Left lung (tissue), 10 donors: ENCODE results near the gene BAG1. TPM values are rescaled to one million over a fixed set of nuclear protein-coding genes. Genes with fewer than 3 reads are reported as not detected.

ENCODE experiments used
- ATAC-seq: fragments of 200-7000 bp; cut with Tn5 transposase; one replicate; pipeline ENCODE4 v1.9.1; 2020; ENCODE audit warnings: moderate library complexity
- DNase-seq, 4 donors: peaks; one replicate each; pipeline ENCODE4 v3.0.0-alpha.2; 2013 to 2020
- H3K27ac ChIP-seq, 2 donors: fragments of 200-600 bp; sonication (generic) in 1 of 2; one replicate each; pipeline versions ENCODE4 v1.5.0 to v1.8.0; 2020 to 2021
- H3K27me3 ChIP-seq, 2 donors: fragments of 200-600 bp; sonication (generic) in 1 of 2; one replicate each; pipeline versions ENCODE4 v1.5.0 to v1.8.0; 2020 to 2021
- H3K36me3 ChIP-seq, 2 donors: fragments of 200-600 bp; sonication (generic) in 1 of 2; one replicate each; pipeline versions ENCODE4 v1.5.0 to v1.8.0; 2020 to 2021
- H3K4me1 ChIP-seq, 2 donors: fragments of 200-600 bp; one replicate each; pipeline ENCODE4 v1.8.0; 2021
- H3K4me3 ChIP-seq, 2 donors: fragments of 200-600 bp; sonication (generic) in 1 of 2; one replicate each; pipeline versions ENCODE4 v1.5.0 to v1.8.0; 2020 to 2021; ENCODE audit warnings: mild to moderate bottlenecking in 1 of 2
- H3K9me3 ChIP-seq, 2 donors: fragments of 200-600 bp; sonication (generic) in 1 of 2; one replicate each; pipeline versions ENCODE4 v1.5.0 to v1.8.0; 2020 to 2021
- intact Hi-C, 2 donors: fragments of 100-400 bp; cut with DNase I; formaldehyde crosslinking; loops; one replicate each; pipeline versions ENCODE4 v1.11.2 to v1.14.2; 2022
- polyA plus RNA-seq, 6 donors: library from polyadenylated mRNA; unstranded; fragments of 120-200 nt; gene quantifications; one replicate each; pipeline ENCODE4 v1.2.1, GENCODE V29; 2013; ENCODE audit not compliant: insufficient read length in 6 of 6
- total RNA-seq, 2 donors: library from RNA; stranded (reverse); fragmentation: NEBNext Ultra II Directional; extraction: Animal tissue kit (Norgen Biotek cat#: 25700); gene quantifications; one replicate each; pipeline ENCODE4 v1.2.1, GENCODE V29; 2021
- TF ChIP-seq, protein P1 (sequence below), 2 donors: fragments of 200-600 bp; sonication (generic) in 1 of 2; IDR thresholded peaks; one replicate each; pipeline versions ENCODE4 v1.5.0 to v1.8.0; 2021; ENCODE audit warnings: antibody characterized with exemption in 2 of 2
- donor health status: DM: no; HTN: yes; CAD: no.
- donor health status: DM: no; HTN: no; CAD: no.

BAG1 gene
- total and polyA plus RNA-seq, 8 donors: 52.3 to 111 (median 58.1) TPM

DNA sequence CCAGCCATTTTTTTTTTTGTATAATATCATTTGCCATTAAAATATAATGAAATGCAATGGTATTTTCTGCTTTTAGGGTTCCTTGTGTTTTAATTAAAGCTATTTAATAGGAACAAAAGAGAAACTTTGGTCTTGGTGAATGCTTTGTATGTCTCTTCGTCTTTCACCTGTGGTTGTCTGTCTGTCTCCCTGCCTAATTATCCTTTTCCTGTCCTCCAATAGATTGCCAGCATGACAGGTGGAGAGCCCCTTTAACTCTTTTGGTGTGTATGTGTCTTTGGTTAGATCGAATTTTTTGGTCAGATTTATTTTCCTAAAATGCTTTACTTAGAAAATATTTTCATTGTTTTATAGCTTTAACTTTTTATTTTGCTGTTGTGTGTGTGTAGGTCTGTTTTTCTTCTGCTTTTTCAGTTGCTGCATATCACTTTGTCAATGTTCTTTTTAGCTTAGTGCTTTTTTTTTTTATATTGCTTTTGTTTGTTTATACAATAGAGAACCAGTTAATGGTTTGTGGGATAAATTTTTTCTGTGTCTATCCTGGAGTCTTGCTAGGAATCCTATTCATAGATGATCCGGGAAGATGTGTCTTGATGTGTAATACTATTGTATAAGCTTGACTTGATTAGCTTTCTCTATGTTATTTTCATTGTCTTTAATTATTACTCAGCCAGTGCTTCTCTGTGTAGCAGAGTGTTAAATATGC lies 8.9 kb upstream of the BAG1 start:
- intact Hi-C loops: no loop called here
- Histone ChIP-seq H3K4me1 (no peaks in the 10 kb centered on the region), H3K36me3 (peaks cover 0 to 99% of the 10 kb centered on the region in 2 donors), H3K9me3 (no peaks in the 10 kb centered on the region), H3K27me3 (no peaks in the 10 kb centered on the region), H3K27ac (no peak overlapping the region), H3K4me3 (no peak overlapping the region)
- TF ChIP-seq, protein P1, sequence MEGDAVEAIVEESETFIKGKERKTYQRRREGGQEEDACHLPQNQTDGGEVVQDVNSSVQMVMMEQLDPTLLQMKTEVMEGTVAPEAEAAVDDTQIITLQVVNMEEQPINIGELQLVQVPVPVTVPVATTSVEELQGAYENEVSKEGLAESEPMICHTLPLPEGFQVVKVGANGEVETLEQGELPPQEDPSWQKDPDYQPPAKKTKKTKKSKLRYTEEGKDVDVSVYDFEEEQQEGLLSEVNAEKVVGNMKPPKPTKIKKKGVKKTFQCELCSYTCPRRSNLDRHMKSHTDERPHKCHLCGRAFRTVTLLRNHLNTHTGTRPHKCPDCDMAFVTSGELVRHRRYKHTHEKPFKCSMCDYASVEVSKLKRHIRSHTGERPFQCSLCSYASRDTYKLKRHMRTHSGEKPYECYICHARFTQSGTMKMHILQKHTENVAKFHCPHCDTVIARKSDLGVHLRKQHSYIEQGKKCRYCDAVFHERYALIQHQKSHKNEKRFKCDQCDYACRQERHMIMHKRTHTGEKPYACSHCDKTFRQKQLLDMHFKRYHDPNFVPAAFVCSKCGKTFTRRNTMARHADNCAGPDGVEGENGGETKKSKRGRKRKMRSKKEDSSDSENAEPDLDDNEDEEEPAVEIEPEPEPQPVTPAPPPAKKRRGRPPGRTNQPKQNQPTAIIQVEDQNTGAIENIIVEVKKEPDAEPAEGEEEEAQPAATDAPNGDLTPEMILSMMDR (IDR thresholded peaks at IDR 0.05): no peak
- ATAC-seq: no peak
- no peak for DNase-seq

DNA sequence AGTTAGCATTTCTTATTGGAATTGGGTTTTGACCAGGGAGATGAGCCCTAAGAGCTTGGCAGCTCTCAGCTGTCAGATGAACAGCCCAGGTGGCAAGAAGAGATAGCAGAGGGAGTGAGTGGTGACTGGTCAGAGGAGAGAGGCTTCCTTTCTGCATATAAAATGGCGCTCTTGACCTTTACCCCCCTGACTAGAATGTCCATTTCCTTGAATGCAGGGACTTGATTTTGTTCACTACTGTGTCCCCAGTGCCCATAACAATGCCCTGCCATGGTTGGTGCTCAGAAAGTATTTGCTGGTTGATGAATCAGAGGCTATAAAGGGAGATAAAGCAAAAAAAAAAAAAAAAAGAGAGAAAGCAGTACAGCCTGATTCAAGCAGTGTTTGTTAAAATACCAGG lies 7.6 kb upstream of the BAG1 start:
- Histone ChIP-seq H3K4me3 (no peak overlapping the region), H3K4me1 (peaks cover 0 to 7% of the 10 kb centered on the region in 2 donors), H3K27ac (no peak overlapping the region), H3K9me3 (no peaks in the 10 kb centered on the region), H3K27me3 (no peaks in the 10 kb centered on the region), H3K36me3 (peaks cover 0 to 99% of the 10 kb centered on the region in 2 donors)
- intact Hi-C loops: no loop called here
- DNase-seq (no peak), ATAC-seq (no peak)
- TF ChIP-seq, protein P1 (IDR thresholded peaks at IDR 0.05): no peak

DNA sequence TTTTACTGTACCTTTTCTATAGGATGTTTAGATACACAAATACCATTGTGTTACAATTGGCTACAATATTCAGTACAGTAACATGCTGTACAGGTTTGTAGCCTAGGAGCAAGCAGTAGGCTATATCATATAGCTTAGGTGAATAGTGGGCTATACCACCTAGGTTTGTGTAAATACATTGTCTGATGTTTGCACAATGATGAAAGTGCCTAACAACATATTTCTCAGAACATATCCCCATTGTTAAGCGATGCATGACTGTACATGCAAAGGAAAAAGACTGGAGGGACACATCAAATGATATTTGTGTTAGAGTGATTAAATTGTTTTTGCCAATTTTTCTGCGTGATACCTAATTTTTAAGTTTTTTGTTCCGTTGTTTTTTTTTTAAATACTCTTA lies 5.6 kb upstream of the BAG1 start:
- H3K9me3 ChIP-seq: no peaks in the 10 kb centered on the region
- H3K36me3 ChIP-seq: peaks cover 0 to 92% of the 10 kb centered on the region in 2 donors
- H3K4me1 ChIP-seq: peaks cover 4 to 26% of the 10 kb centered on the region in 2 donors
- H3K27me3 ChIP-seq: no peaks in the 10 kb centered on the region
- intact Hi-C loops: no loop called here
- no peak for ATAC-seq
- no peak overlapping the region for H3K27ac ChIP-seq
- TF ChIP-seq, protein P1 (IDR thresholded peaks at IDR 0.05): no peak
- no peak overlapping the region for H3K4me3 ChIP-seq
- no peak for DNase-seq

DNA sequence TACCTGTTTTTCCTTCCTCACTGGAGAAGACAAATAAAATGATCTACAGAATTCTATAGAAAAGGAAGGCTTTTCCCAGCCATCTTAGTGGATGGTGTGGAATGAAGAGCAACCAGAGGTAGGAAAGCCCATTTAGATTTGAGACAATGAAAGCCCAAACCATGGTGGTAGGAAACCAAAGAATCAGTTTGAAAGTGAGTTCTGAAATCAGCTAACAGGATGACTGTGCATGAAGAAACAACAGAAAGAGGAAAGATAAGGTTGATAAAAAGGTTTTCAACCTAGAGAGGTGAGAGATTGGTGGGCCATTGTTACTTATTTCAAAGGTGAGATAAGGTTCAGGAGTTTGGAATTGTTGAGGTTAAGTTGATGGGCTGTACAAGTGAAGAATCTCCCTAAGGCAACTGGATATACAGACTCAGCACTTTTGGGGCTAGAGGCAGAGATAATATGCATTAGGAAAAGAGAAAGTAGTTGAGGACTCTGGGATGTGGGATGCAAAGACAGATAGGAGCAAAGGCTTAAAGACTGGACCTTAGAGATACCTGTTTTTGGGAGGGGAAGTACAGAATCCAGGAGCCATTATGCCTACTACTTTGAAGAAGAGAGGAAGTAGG lies 2.8 kb upstream of the BAG1 start:
- Histone ChIP-seq H3K4me1 (peaks cover 11 to 39% of the 10 kb centered on the region in 2 donors), H3K9me3 (no peaks in the 10 kb centered on the region), H3K4me3 (no peak overlapping the region), H3K27ac (no peak overlapping the region), H3K27me3 (no peaks in the 10 kb centered on the region), H3K36me3 (peaks cover 0 to 68% of the 10 kb centered on the region in 2 donors)
- no peak for DNase-seq
- ATAC-seq: no peak
- intact Hi-C loops: no loop called here
- TF ChIP-seq, protein P1 (IDR thresholded peaks at IDR 0.05): no peak

DNA sequence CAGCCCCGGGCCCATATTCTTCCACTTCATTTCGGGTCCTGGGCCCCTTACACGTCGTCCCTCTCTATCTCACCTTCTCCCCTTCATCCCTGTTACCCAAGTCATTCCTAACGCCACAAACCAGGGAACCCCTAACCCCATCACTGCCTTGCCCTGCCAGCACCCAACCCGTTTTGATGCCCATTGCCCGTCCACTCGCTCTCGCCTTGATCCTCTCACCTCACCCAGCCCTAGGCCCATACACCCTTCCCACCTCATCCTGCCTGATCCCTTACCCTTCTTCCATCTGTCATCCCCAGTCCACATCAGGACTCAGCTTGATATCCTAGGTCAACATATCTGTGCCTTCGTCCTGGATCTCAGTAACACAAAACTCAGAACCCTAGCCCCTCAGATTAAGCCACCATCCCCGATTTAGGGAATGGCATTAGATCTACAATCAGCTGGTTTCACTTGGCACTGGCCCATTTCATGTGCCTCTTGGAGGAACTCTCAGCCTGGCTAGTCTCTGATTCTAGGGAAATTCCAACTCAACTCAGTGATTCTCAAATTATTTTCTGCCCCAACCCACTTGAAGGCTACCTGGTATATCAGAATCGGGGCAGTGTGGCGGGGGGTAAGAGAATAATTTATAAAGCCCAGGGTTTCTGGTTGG lies 830 bp upstream of the BAG1 start:
- ATAC-seq: no peak
- H3K4me3 ChIP-seq: peak overlapping the region; percentile 58 to 96
- DNase-seq: peak in 1 of 4 donors; percentile 28
- intact Hi-C loops: no loop called here
- H3K36me3 ChIP-seq: peaks cover 0 to 68% of the 10 kb centered on the region in 2 donors
- H3K27ac ChIP-seq: peak overlapping the region; percentile 80 to 95
- peaks cover 11 to 44% of the 10 kb centered on the region in 2 donors for H3K4me1 ChIP-seq
- H3K27me3 ChIP-seq: no peaks in the 10 kb centered on the region
- TF ChIP-seq, protein P1 (IDR thresholded peaks at IDR 0.05): no peak
- H3K9me3 ChIP-seq: no peaks in the 10 kb centered on the region
